Measurements from ENCODE around the gene GAA. TPM values are rescaled to one million over a fixed set of nuclear protein-coding genes. Genes with fewer than 3 reads are reported as not detected.

GAA gene
- total RNA-seq, 1 donor from 2014 or later, result 15.2 TPM

DNA sequence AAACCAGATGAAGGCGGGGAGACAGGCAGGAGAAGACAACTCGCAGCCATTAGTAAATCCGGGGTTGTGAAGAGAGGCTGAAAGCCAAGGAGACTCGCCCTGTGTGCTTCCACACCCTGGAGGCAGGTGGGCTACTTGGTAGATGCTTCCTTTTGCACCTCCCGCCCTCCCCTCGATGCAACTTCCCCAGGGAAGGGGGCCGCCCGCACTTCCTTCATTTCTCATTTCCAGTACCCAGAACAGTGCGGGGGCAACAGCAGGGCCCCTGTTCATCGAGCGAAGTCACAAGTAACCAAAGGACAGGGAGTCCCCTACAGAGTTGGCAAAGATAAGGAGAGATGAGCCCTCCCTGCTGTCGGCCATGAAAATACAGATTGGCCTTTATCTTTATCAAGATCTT lies 40.0 kb upstream of the GAA start:
- H3K9ac ChIP-seq, result no peak overlapping the region
- H3K36me3 Mint-ChIP-seq, result peaks cover 20% of the 10 kb centered on the region
- no peaks in the 10 kb centered on the region for H4K20me1 ChIP-seq (ENCODE audit: low read depth)
- peaks cover 11% of the 10 kb centered on the region for H3K4me1 ChIP-seq
- no peaks in the 10 kb centered on the region for H3K36me3 ChIP-seq
- peak overlapping the region; percentile 25 for H3K27ac Mint-ChIP-seq
- no peaks in the 10 kb centered on the region for H3K79me2 ChIP-seq (ENCODE audit: low read depth)
- H3K9me3 Mint-ChIP-seq, result no peaks in the 10 kb centered on the region
- DNase-seq (ENCODE audit: low spot score), result no peak
- H3F3A ChIP-seq (ENCODE audit: low read depth), result peaks cover 13% of the 10 kb centered on the region
- peaks cover 3% of the 10 kb centered on the region for H3K27me3 Mint-ChIP-seq (ENCODE audit: insufficient read depth, low read depth)
- H3K4me1 Mint-ChIP-seq, result no peaks in the 10 kb centered on the region
- no peaks in the 10 kb centered on the region for H3K9me3 ChIP-seq (ENCODE audit: low read depth)
- no peak overlapping the region for H3K4me3 ChIP-seq
- no peak overlapping the region for H2AFZ ChIP-seq (replicated peaks)
- H3K27me3 ChIP-seq, result no peaks in the 10 kb centered on the region
- no peak overlapping the region for H3K27ac ChIP-seq
- no peak overlapping the region for H3K4me2 ChIP-seq
- TF ChIP-seq, protein P1, sequence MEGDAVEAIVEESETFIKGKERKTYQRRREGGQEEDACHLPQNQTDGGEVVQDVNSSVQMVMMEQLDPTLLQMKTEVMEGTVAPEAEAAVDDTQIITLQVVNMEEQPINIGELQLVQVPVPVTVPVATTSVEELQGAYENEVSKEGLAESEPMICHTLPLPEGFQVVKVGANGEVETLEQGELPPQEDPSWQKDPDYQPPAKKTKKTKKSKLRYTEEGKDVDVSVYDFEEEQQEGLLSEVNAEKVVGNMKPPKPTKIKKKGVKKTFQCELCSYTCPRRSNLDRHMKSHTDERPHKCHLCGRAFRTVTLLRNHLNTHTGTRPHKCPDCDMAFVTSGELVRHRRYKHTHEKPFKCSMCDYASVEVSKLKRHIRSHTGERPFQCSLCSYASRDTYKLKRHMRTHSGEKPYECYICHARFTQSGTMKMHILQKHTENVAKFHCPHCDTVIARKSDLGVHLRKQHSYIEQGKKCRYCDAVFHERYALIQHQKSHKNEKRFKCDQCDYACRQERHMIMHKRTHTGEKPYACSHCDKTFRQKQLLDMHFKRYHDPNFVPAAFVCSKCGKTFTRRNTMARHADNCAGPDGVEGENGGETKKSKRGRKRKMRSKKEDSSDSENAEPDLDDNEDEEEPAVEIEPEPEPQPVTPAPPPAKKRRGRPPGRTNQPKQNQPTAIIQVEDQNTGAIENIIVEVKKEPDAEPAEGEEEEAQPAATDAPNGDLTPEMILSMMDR (IDR thresholded peaks at IDR 0.05), result no peak
- TF ChIP-seq EZH2phosphoT487 (IDR thresholded peaks at IDR 0.05) (no peak), EZH2 (IDR thresholded peaks at IDR 0.05) (no peak)
- H3K4me3 Mint-ChIP-seq, result no peak overlapping the region

DNA sequence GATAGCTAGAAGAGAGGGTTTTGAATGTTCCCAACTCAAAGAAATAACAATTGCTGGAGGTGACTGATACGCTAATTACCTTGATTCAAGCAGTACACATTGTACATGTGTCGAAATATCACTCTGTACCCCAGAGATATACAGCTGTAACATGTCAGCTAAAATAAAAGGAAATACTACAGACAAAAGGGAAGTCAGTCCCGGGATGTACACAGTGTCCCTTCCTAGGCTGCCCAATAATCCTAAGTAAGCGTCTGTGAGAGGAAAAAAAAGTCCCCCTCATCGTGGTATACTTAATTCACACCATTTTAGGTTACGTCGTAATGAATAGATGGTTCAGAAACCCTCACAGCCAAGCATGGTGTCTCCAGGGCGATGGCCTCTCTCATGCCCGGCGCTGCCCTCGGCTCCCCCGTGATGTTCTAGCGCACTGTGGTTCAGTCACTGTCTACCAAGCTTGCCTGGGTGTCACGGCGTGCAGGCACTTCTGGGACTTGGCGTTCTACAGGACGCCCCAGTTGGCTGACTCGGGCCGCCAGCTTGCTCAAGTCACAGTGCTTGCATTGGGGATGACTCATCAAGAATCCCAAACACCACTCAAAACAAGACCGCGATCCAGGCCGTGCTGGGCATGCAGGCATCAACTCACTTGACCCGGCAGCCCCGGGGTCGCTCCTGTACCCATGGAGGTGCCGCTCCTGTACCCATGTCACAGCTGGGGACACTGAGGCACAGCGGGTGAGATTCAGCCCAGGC lies 37.4 kb upstream of the GAA start:
- H3F3A ChIP-seq (ENCODE audit: low read depth), result peaks cover 13% of the 10 kb centered on the region
- no peak overlapping the region for H3K4me3 Mint-ChIP-seq

DNA sequence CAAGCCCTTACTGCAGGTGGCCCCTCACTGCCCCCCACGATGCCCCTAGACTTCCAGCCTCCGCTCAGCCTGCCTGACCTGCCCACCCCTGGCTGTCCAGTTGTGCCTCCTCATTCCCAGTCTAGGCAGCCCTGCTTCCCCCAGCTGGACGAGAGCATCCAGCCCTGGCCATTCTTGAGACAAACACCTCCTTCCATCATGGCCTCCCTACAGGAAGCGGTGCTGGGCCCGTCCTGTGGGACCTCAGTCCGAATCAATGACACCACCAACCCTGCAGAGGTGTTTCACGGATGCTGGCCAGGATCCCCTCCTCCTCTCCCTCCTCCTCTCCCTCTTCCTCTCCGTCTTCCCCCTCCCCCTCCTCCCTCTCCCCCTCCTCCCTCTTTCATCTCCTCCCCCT lies 36.7 kb upstream of the GAA start:
- Mint-ChIP-seq H3K4me3 (no peak overlapping the region), H3K27me3 (ENCODE audit: insufficient read depth, low read depth) (peaks cover 3% of the 10 kb centered on the region), H3K4me1 (peaks cover 5% of the 10 kb centered on the region), H3K27ac (no peak overlapping the region), H3K36me3 (peaks cover 18% of the 10 kb centered on the region), H3K9me3 (no peaks in the 10 kb centered on the region)
- Histone ChIP-seq H3K4me2 (no peak overlapping the region), H3K27ac (no peak overlapping the region), H2AFZ (replicated peaks) (no peak overlapping the region), H4K20me1 (ENCODE audit: low read depth) (no peaks in the 10 kb centered on the region), H3K9ac (no peak overlapping the region), H3K9me3 (ENCODE audit: low read depth) (no peaks in the 10 kb centered on the region), H3F3A (ENCODE audit: low read depth) (peaks cover 13% of the 10 kb centered on the region), H3K4me1 (peaks cover 11% of the 10 kb centered on the region), H3K36me3 (no peaks in the 10 kb centered on the region), H3K79me2 (ENCODE audit: low read depth) (no peaks in the 10 kb centered on the region), H3K4me3 (no peak overlapping the region), H3K27me3 (no peaks in the 10 kb centered on the region)
- no peak for DNase-seq (ENCODE audit: low spot score)
- TF ChIP-seq EZH2 (IDR thresholded peaks at IDR 0.05), result no peak
- no peak for TF ChIP-seq EZH2phosphoT487 (IDR thresholded peaks at IDR 0.05)
- TF ChIP-seq, protein P1 (IDR thresholded peaks at IDR 0.05), result no peak

More for the DNA sequence above, 37.4 kb upstream of the GAA start:
- no peak overlapping the region for H3K27ac Mint-ChIP-seq
- H3K4me3 ChIP-seq, result no peak overlapping the region
- no peak overlapping the region for H2AFZ ChIP-seq (replicated peaks)
- H3K9me3 ChIP-seq (ENCODE audit: low read depth), result no peaks in the 10 kb centered on the region
- DNase-seq (ENCODE audit: low spot score), result no peak
- no peak overlapping the region for H3K4me2 ChIP-seq
- no peaks in the 10 kb centered on the region for H3K27me3 ChIP-seq
- peaks cover 11% of the 10 kb centered on the region for H3K4me1 ChIP-seq
- peaks cover 19% of the 10 kb centered on the region for H3K36me3 Mint-ChIP-seq
- no peaks in the 10 kb centered on the region for H3K36me3 ChIP-seq
- TF ChIP-seq EZH2 (IDR thresholded peaks at IDR 0.05) (no peak), EZH2phosphoT487 (IDR thresholded peaks at IDR 0.05) (no peak)
- TF ChIP-seq, protein P1 (IDR thresholded peaks at IDR 0.05), result no peak
- no peaks in the 10 kb centered on the region for H3K9me3 Mint-ChIP-seq
- H4K20me1 ChIP-seq (ENCODE audit: low read depth), result no peaks in the 10 kb centered on the region
- H3K27me3 Mint-ChIP-seq (ENCODE audit: insufficient read depth, low read depth), result peaks cover 3% of the 10 kb centered on the region
- no peak overlapping the region for H3K27ac ChIP-seq
- no peaks in the 10 kb centered on the region for H3K79me2 ChIP-seq (ENCODE audit: low read depth)
- H3K9ac ChIP-seq, result no peak overlapping the region
- peaks cover 2% of the 10 kb centered on the region for H3K4me1 Mint-ChIP-seq
